ENCODE measurements around the gene BLOC1S1.

The BLOC1S1 gene

GRCh38 chr12:55692631-55693322 lies 23.1 kb upstream of the BLOC1S1 start:
- H3K79me2 ChIP-seq (ENCODE audit: insufficient read depth, low read length): no peaks in the 10 kb centered on the region
- ATAC-seq (ENCODE audit: insufficient read depth, low read depth): no peak
- TF ChIP-seq CTCF (IDR thresholded peaks at IDR 0.05; ENCODE audit: borderline replicate concordance, extremely low read depth, low read length, poor library complexity, severe bottlenecking): no peak
- TF ChIP-seq EZH2 (IDR thresholded peaks at IDR 0.05; ENCODE audit: borderline replicate concordance, low read depth, low read length, severe bottlenecking): no peak

GRCh38 chr12:55693323-55694187 lies 22.3 kb upstream of the BLOC1S1 start:
- H3K79me2 ChIP-seq (ENCODE audit: insufficient read depth, low read length): no peaks in the 10 kb centered on the region
- no peak overlapping the region for H2AFZ ChIP-seq (ENCODE audit: low read depth, low read length)
- no peak overlapping the region for H3K4me2 ChIP-seq (ENCODE audit: insufficient read depth, low read length)
- H4K20me1 ChIP-seq (ENCODE audit: insufficient read depth, low read length): no peaks in the 10 kb centered on the region
- H3K9ac ChIP-seq (ENCODE audit: low read depth, low read length): no peak overlapping the region
- no peaks in the 10 kb centered on the region for H3K9me3 ChIP-seq (ENCODE audit: insufficient read depth, low read length, severe bottlenecking)
- no peak for TF ChIP-seq CTCF (IDR thresholded peaks at IDR 0.05; ENCODE audit: borderline replicate concordance, extremely low read depth, low read length, poor library complexity, severe bottlenecking)
- TF ChIP-seq EZH2 (IDR thresholded peaks at IDR 0.05; ENCODE audit: borderline replicate concordance, low read depth, low read length, severe bottlenecking): no peak
- H3K4me3 ChIP-seq (ENCODE audit: low read depth in 1 of 2, low read length in 2 of 2): no peak overlapping the region
- no peak for ATAC-seq (ENCODE audit: insufficient read depth, low read depth)
- DNase-seq: no peak
- no peaks in the 10 kb centered on the region for H3K27me3 ChIP-seq (ENCODE audit: insufficient read depth, low read length, poor library complexity)
- no peak overlapping the region for H3K27ac ChIP-seq (ENCODE audit: low read length)
- H3K36me3 ChIP-seq (ENCODE audit: insufficient read depth, low read length): no peaks in the 10 kb centered on the region
- no peaks in the 10 kb centered on the region for H3K4me1 ChIP-seq (ENCODE audit: insufficient read depth, low read length)

More at GRCh38 chr12:55692631-55693322, 23.1 kb upstream of the BLOC1S1 start:
- Histone ChIP-seq H3K9me3 (ENCODE audit: insufficient read depth, low read length, severe bottlenecking) (no peaks in the 10 kb centered on the region), H4K20me1 (ENCODE audit: insufficient read depth, low read length) (no peaks in the 10 kb centered on the region), H3K27me3 (ENCODE audit: insufficient read depth, low read length, poor library complexity) (no peaks in the 10 kb centered on the region), H3K4me2 (ENCODE audit: insufficient read depth, low read length) (no peak overlapping the region), H3K36me3 (ENCODE audit: insufficient read depth, low read length) (no peaks in the 10 kb centered on the region), H3K27ac (ENCODE audit: low read length) (no peak overlapping the region), H3K4me1 (ENCODE audit: insufficient read depth, low read length) (no peaks in the 10 kb centered on the region), H3K4me3 (ENCODE audit: low read depth in 1 of 2, low read length in 2 of 2) (no peak overlapping the region), H3K9ac (ENCODE audit: low read depth, low read length) (no peak overlapping the region), H2AFZ (ENCODE audit: low read depth, low read length) (no peak overlapping the region)
- DNase-seq: no peak

GRCh38 chr12:55694188-55694515 lies 21.7 kb upstream of the BLOC1S1 start:
- Histone ChIP-seq H3K79me2 (ENCODE audit: insufficient read depth, low read length) (no peaks in the 10 kb centered on the region), H4K20me1 (ENCODE audit: insufficient read depth, low read length) (no peaks in the 10 kb centered on the region), H3K9ac (ENCODE audit: low read depth, low read length) (no peak overlapping the region), H3K27me3 (ENCODE audit: insufficient read depth, low read length, poor library complexity) (peaks cover under 1% of the 10 kb centered on the region), H3K4me3 (ENCODE audit: low read depth in 1 of 2, low read length in 2 of 2) (no peak overlapping the region), H3K9me3 (ENCODE audit: insufficient read depth, low read length, severe bottlenecking) (no peaks in the 10 kb centered on the region), H3K4me1 (ENCODE audit: insufficient read depth, low read length) (no peaks in the 10 kb centered on the region), H2AFZ (ENCODE audit: low read depth, low read length) (no peak overlapping the region), H3K36me3 (ENCODE audit: insufficient read depth, low read length) (no peaks in the 10 kb centered on the region), H3K4me2 (ENCODE audit: insufficient read depth, low read length) (no peak overlapping the region), H3K27ac (ENCODE audit: low read length) (no peak overlapping the region)
- TF ChIP-seq EZH2 (IDR thresholded peaks at IDR 0.05; ENCODE audit: borderline replicate concordance, low read depth, low read length, severe bottlenecking) (no peak), CTCF (IDR thresholded peaks at IDR 0.05; ENCODE audit: borderline replicate concordance, extremely low read depth, low read length, poor library complexity, severe bottlenecking) (no peak)
- ATAC-seq (ENCODE audit: insufficient read depth, low read depth) (no peak), DNase-seq (no peak)

All from DND-41 (cell line).